ENCODE results near the gene TNFRSF12A. TPM values are rescaled to one million over a fixed set of nuclear protein-coding genes. Genes with fewer than 3 reads are reported as not detected.
A peak's percentile ranks its signal among the peaks of the same experiment; 100 is the strongest.

The TNFRSF12A gene
- total and polyA plus RNA-seq, 2 of the 13 experiments (the other 11 are each of a cell fraction or from before 2014, with no cell fraction given) = 61.9 to 66.0 TPM

DNA sequence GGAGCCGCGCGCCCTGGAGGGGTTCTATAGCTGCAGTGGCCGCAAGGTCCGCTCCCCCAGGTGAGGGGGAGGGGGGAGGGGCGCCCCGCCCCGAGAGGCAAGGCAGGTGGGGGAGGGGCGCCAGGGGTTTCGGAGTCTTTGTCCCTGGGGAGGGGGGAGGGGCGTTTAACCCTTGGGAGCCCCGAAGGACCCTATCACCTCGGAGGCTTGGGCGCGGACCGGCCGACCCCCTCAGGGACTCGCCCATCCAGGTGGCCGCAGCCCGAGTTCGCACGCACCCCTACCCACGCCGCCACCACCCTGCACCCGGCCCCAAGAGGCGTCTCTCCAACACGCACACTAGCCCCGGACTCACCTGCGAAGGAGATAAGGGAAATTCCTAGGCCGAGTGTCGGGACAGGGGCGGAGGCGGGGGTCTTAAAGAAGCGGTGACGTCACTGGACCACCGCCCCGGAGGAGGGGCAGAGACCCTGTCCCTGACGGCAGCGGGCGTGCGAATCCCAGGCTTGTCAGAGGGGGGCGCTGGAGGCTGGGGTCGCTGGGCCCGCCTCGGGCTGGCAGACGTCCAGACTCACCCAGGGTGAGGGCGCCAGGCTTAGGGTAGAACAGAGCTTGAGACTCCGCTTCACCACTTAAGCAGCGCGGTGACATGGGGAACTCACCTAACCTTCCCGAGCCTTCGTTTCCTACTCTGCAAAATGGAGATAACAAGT, 2.2 kb upstream of the TNFRSF12A start, which contains the start of gene CLDN6 (continued):
- TF ChIP-seq KMT2A (CRISPR knock-in tag; IDR thresholded peaks at IDR 0.05) = no peak
- TF ChIP-seq, protein P1, sequence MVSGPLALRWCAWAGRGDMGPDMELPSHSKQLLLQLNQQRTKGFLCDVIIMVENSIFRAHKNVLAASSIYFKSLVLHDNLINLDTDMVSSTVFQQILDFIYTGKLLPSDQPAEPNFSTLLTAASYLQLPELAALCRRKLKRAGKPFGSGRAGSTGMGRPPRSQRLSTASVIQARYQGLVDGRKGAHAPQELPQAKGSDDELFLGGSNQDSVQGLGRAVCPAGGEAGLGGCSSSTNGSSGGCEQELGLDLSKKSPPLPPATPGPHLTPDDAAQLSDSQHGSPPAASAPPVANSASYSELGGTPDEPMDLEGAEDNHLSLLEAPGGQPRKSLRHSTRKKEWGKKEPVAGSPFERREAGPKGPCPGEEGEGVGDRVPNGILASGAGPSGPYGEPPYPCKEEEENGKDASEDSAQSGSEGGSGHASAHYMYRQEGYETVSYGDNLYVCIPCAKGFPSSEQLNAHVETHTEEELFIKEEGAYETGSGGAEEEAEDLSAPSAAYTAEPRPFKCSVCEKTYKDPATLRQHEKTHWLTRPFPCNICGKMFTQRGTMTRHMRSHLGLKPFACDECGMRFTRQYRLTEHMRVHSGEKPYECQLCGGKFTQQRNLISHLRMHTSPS (CRISPR knock-in tag; IDR thresholded peaks at IDR 0.05; ENCODE audit: low read depth) = 0 out of 2 replicates have a peak, but pooled peaks have one; percentile 48
- TF ChIP-seq MEF2D (CRISPR knock-in tag; IDR thresholded peaks at IDR 0.05) = no peak
- no peak for TF ChIP-seq ESRRA (CRISPR knock-in tag; IDR thresholded peaks at IDR 0.05; ENCODE audit: low read depth)
- no peak for TF ChIP-seq NR2F6 (IDR thresholded peaks at IDR 0.05)
- TF ChIP-seq NR2F6 (CRISPR knock-in tag; IDR thresholded peaks at IDR 0.05) = 0 out of 2 replicates have a peak, but pooled peaks have one; percentile 29
- no peak for TF ChIP-seq HNRNPK (IDR thresholded peaks at IDR 0.05; ENCODE audit: low read depth, low read length, poor library complexity, severe bottlenecking)
- TF ChIP-seq, protein P2, sequence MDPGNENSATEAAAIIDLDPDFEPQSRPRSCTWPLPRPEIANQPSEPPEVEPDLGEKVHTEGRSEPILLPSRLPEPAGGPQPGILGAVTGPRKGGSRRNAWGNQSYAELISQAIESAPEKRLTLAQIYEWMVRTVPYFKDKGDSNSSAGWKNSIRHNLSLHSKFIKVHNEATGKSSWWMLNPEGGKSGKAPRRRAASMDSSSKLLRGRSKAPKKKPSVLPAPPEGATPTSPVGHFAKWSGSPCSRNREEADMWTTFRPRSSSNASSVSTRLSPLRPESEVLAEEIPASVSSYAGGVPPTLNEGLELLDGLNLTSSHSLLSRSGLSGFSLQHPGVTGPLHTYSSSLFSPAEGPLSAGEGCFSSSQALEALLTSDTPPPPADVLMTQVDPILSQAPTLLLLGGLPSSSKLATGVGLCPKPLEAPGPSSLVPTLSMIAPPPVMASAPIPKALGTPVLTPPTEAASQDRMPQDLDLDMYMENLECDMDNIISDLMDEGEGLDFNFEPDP (CRISPR knock-in tag; conservative IDR thresholded peaks at IDR 0.05) = no peak
- TF ChIP-seq KLF16 (CRISPR knock-in tag; IDR thresholded peaks at IDR 0.05) = no peak
- no peak for TF ChIP-seq HOXD1 (CRISPR knock-in tag; IDR thresholded peaks at IDR 0.05)
- TF ChIP-seq, protein P3, sequence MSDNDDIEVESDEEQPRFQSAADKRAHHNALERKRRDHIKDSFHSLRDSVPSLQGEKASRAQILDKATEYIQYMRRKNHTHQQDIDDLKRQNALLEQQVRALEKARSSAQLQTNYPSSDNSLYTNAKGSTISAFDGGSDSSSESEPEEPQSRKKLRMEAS (IDR thresholded peaks at IDR 0.05) = no peak
- no peak for TF ChIP-seq ZNF616 (CRISPR knock-in tag; IDR thresholded peaks at IDR 0.05; ENCODE audit: low read depth)
- TF ChIP-seq ZNF83 (CRISPR knock-in tag; IDR thresholded peaks at IDR 0.05; ENCODE audit: borderline replicate concordance) = no peak
- TF ChIP-seq, protein P4, sequence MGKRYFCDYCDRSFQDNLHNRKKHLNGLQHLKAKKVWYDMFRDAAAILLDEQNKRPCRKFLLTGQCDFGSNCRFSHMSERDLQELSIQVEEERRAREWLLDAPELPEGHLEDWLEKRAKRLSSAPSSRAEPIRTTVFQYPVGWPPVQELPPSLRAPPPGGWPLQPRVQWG (CRISPR knock-in tag; IDR thresholded peaks at IDR 0.05; ENCODE audit: borderline replicate concordance, low read depth) = no peak
- TF ChIP-seq CREM (IDR thresholded peaks at IDR 0.05) = peak; percentile 49; the same call in 1 of the 2 replicates
- TF ChIP-seq CREM (CRISPR knock-in tag; IDR thresholded peaks at IDR 0.05) = 0 out of 2 replicates have a peak, but pooled peaks have one; percentile 48
- TF ChIP-seq MYC (CRISPR knock-in tag; IDR thresholded peaks at IDR 0.05; ENCODE audit: borderline replicate concordance) = peak; percentile 25; the same call in 1 of the 2 replicates
- TF ChIP-seq CBFB (CRISPR knock-in tag; IDR thresholded peaks at IDR 0.05) = peak; percentile 33; the same call in 1 of the 2 replicates
- TF ChIP-seq ZNF333 (CRISPR knock-in tag; IDR thresholded peaks at IDR 0.05; ENCODE audit: borderline replicate concordance) = no peak
- TF ChIP-seq NR2F1 (CRISPR knock-in tag; IDR thresholded peaks at IDR 0.05) = no peak
- TF ChIP-seq, protein P5, sequence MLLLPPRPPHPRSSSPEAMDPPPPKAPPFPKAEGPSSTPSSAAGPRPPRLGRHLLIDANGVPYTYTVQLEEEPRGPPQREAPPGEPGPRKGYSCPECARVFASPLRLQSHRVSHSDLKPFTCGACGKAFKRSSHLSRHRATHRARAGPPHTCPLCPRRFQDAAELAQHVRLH (CRISPR knock-in tag; IDR thresholded peaks at IDR 0.05; ENCODE audit: borderline replicate concordance, low read depth) = peak; percentile 21; the same call in 1 of the 2 replicates
- peak; percentile 26; the same call in 1 of the 2 replicates for TF ChIP-seq JUN (CRISPR knock-in tag; IDR thresholded peaks at IDR 0.05)
- no peak for TF ChIP-seq ZNF10 (CRISPR knock-in tag; IDR thresholded peaks at IDR 0.05; ENCODE audit: borderline replicate concordance, low read depth)
- TF ChIP-seq SP4 (CRISPR knock-in tag; IDR thresholded peaks at IDR 0.05) = no peak
- TF ChIP-seq SP5 (CRISPR knock-in tag; IDR thresholded peaks at IDR 0.05; ENCODE audit: borderline replicate concordance, low read depth) = 0 out of 2 replicates have a peak, but pooled peaks have one; percentile 17
- peak; percentile 88 for TF ChIP-seq ZBTB7A (CRISPR knock-in tag; IDR thresholded peaks at IDR 0.05)
- TF ChIP-seq HHEX (CRISPR knock-in tag; IDR thresholded peaks at IDR 0.05) = no peak
- no peak for TF ChIP-seq ZNF343 (CRISPR knock-in tag; IDR thresholded peaks at IDR 0.05)
- TF ChIP-seq ZNF652 (CRISPR knock-in tag; IDR thresholded peaks at IDR 0.05; ENCODE audit: borderline replicate concordance, low read depth) = peak; percentile 62

All from HepG2 (cell line).